IPS-15b (cell line): ENCODE measurements around the gene BACE2.

Experiments used
- H3K27me3 ChIP-seq: one replicate; pipeline ENCODE4 v1.6.1; 2013; ENCODE audit warnings: low read length; ENCODE audit not compliant: control insufficient read depth, insufficient read depth
- H3K36me3 ChIP-seq: one replicate; pipeline ENCODE4 v1.6.1; 2013; ENCODE audit warnings: low read length; ENCODE audit not compliant: control insufficient read depth, insufficient read depth
- H3K4me1 ChIP-seq: one replicate; pipeline ENCODE4 v1.6.1; 2013; ENCODE audit warnings: mild to moderate bottlenecking, low read length; ENCODE audit not compliant: control insufficient read depth, insufficient read depth
- H3K4me3 ChIP-seq: one replicate; pipeline ENCODE4 v1.5.1; 2013; ENCODE audit warnings: low read depth, low read length
- H3K9ac ChIP-seq: one replicate; pipeline ENCODE4 v1.6.1; 2013; ENCODE audit warnings: low read depth, mild to moderate bottlenecking, low read length
- H3K9me3 ChIP-seq: one replicate; pipeline ENCODE4 v1.6.1; 2013; ENCODE audit warnings: mild to moderate bottlenecking, low read length; ENCODE audit not compliant: control insufficient read depth, insufficient read depth

Gene BACE2

GRCh38 chr21:41167348-41168342, at the start of gene BACE2:
Gene BACE2 (plus strand): TSS chr21:41168160. CDS start chr21:41168264, 104 bp downstream.
- Histone ChIP-seq H3K27me3 (peaks cover 39% of the 10 kb centered on the region), H3K4me3 (peak within 1 kb of the TSS; percentile 60), H3K9me3 (no peaks in the 10 kb centered on the region), H3K9ac (no peak within 1 kb of the TSS), H3K36me3 (no peaks in the 10 kb centered on the region), H3K4me1 (peaks cover 3% of the 10 kb centered on the region)

DNA sequence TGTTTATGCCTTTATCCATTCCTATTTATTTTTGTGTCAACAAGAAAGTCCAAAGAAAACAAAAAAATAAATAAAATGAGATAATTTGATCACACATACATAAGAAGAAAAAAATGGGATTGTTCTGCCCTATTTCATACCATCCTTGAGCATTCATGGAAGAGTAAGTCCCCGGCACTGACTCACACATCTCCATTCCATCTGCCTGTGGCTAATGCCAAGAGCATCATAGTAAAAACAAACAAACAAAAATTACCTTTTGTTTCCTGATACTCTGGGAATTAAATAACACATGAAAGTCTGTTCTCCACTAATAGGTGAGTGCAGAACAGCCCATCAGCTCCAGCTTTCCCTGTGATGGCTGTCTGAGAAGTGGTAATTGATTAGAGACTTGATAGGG, 48.1 kb upstream of the BACE2 start:
- no peaks in the 10 kb centered on the region for H3K9me3 ChIP-seq
- no peak overlapping the region for H3K9ac ChIP-seq
- no peaks in the 10 kb centered on the region for H3K4me1 ChIP-seq
- H3K4me3 ChIP-seq: no peak overlapping the region
- no peaks in the 10 kb centered on the region for H3K27me3 ChIP-seq
- H3K36me3 ChIP-seq: no peaks in the 10 kb centered on the region

DNA sequence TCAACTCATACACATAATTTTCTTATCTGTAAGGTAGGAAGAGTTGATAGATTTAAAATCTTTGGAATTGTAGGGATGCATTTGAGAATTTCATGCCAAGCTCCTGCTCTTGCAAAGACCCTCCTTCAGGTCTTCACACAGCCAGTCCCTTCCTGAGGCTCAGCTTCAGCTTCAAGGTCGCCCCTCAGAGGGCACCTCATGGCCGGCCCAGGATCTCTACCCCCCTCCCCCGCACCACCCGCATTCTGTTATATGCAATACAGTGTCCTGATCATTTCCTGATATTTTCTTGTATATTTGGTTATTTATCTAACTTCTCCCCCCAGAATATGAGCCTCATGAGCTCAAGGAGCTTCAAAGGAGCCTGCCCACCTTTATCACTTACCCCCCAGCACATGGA, 47.0 kb upstream of the BACE2 start:
- Histone ChIP-seq H3K36me3 (no peaks in the 10 kb centered on the region), H3K4me3 (no peak overlapping the region), H3K9me3 (no peaks in the 10 kb centered on the region), H3K9ac (no peak overlapping the region), H3K27me3 (no peaks in the 10 kb centered on the region), H3K4me1 (no peaks in the 10 kb centered on the region)

DNA sequence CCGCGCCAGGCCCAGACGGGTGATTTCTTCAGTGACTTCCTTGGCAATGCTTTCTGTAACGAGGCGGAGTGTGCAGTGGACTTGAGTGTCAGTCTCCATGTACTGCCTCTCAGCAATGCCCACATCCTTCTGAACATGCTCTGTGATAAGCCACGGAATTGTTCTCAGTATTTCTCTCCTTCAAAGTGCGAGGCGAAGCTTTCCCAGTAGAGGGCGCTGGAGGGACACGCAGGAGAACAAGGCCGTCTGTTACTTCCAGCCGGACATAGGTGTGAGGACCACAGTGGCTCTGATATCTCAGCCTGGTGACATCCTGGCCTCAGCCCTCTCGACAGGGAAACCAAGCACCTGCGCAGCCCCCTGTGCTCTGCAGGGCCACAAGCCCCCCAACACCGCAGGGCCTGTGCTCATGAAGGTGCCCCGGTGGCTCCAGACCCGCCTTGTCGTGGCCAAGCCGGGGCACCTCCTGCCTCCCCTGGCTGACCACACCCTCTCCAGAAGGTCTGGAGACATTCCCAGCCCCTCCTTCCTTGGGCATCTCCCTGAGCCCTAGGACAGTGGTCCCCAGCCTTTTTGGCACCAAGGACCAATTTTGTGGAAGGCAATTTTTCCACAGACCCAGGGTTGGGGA, 46.1 kb upstream of the BACE2 start:
- no peak overlapping the region for H3K4me3 ChIP-seq
- no peak overlapping the region for H3K9ac ChIP-seq
- H3K27me3 ChIP-seq: no peaks in the 10 kb centered on the region
- H3K4me1 ChIP-seq: no peaks in the 10 kb centered on the region
- no peaks in the 10 kb centered on the region for H3K9me3 ChIP-seq
- no peaks in the 10 kb centered on the region for H3K36me3 ChIP-seq

DNA sequence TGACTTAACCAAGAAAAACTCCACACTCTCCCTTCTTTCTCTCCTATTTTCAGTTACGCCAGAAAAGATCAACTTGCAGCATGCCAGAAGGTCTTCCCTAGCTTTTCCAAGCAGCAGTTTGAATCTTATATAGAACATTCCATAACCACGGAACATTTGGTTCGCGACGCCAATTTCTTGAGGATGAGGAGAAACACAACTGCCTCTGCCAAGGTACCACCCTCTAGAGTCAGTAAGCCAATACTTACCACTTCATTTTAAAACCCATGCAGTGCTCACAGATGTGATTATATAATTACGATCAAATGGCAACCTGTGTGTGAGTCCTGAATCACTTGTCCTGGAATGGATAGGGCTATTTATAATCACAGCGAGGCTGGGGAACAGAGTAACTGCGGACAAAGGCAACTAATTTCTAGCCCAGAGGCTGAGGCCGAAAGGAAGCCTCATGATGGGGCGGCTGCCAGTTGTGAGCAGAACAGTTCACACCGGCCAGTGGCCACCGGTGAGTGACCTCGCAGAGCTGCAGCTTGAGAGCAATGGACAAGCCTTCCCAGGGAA, 43.2 kb upstream of the BACE2 start:
- Histone ChIP-seq H3K4me3 (no peak overlapping the region), H3K9me3 (no peaks in the 10 kb centered on the region), H3K4me1 (no peaks in the 10 kb centered on the region), H3K9ac (no peak overlapping the region), H3K27me3 (no peaks in the 10 kb centered on the region), H3K36me3 (no peaks in the 10 kb centered on the region)

DNA sequence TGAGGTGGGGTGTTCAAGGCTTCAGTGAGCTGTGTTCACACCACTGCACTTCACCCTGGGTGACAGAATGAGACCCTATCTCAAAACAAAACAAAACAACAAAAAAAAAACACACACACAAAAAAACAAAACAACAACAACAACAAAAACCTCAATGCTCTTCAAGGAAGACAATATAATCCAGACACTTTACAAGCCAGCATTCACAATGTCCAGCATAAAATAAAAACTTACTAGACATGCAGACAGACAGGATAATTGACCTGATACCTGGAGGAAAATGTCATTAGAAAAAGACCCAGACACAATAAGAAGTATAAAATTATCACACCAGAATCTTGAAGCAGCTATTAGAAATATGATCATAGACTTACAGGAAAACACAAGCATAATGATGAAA, 39.0 kb upstream of the BACE2 start:
- Histone ChIP-seq H3K9ac (no peak overlapping the region), H3K9me3 (no peaks in the 10 kb centered on the region), H3K36me3 (no peaks in the 10 kb centered on the region), H3K27me3 (no peaks in the 10 kb centered on the region), H3K4me3 (no peak overlapping the region), H3K4me1 (no peaks in the 10 kb centered on the region)

DNA sequence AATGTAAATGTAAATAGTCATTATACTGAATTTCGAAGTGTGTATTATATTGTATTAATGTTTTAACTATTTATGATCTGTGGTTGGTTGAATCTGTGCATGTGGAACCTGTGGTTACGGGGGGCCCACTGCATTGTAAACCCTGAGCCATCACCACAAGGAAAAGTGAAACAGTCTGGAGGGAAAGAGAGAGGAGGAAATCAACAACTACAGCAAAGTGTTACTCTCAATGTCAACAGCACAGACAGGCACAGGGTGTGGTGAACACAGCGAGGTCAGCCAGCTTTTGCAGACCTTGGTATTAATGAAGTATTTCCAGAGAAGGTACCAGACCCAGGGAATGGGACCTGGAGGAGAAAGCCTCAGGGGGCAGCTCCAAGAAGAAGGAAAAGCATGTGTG, 37.1 kb upstream of the BACE2 start:
- no peaks in the 10 kb centered on the region for H3K36me3 ChIP-seq

GRCh38 chr21:41133874-41134522, 34.0 kb upstream of the BACE2 start:
- Histone ChIP-seq H3K36me3 (no peaks in the 10 kb centered on the region), H3K9ac (no peak overlapping the region), H3K4me1 (no peaks in the 10 kb centered on the region), H3K9me3 (no peaks in the 10 kb centered on the region), H3K27me3 (no peaks in the 10 kb centered on the region), H3K4me3 (no peak overlapping the region)

More for the DNA sequence above, 37.1 kb upstream of the BACE2 start:
- Histone ChIP-seq H3K9me3 (no peaks in the 10 kb centered on the region), H3K4me3 (no peak overlapping the region), H3K4me1 (no peaks in the 10 kb centered on the region), H3K27me3 (no peaks in the 10 kb centered on the region), H3K9ac (no peak overlapping the region)

DNA sequence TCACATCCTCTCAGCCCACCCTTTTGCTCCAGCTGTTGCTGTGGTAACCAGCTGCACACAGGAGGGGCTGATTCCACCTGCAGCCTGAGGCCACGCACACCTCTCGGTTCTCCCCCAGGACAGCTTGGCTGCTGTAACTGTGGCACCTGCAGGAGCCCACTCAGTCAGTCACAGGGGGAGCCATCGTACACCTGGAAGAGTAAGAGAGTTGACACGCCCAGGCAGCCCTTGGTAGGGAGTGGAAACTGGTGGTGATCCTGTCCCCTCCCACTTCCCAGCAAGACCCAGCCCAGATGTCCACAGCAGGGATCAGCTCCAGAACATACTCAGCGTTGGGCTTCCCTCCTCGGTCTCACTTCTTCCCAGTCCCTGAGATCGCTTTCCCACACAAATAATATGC, 32.2 kb upstream of the BACE2 start:
- no peak overlapping the region for H3K9ac ChIP-seq
- no peaks in the 10 kb centered on the region for H3K36me3 ChIP-seq
- H3K4me3 ChIP-seq: no peak overlapping the region
- H3K27me3 ChIP-seq: no peaks in the 10 kb centered on the region
- H3K4me1 ChIP-seq: no peaks in the 10 kb centered on the region
- no peaks in the 10 kb centered on the region for H3K9me3 ChIP-seq

GRCh38 chr21:41136286-41136685, 31.7 kb upstream of the BACE2 start:
- Histone ChIP-seq H3K36me3 (no peaks in the 10 kb centered on the region), H3K9ac (no peak overlapping the region), H3K9me3 (no peaks in the 10 kb centered on the region), H3K4me1 (no peaks in the 10 kb centered on the region), H3K4me3 (no peak overlapping the region), H3K27me3 (no peaks in the 10 kb centered on the region)

- Histone ChIP-seq H3K4me1 (no peaks in the 10 kb centered on the region), H3K4me3 (no peak overlapping the region), H3K9ac (no peak overlapping the region), H3K9me3 (no peaks in the 10 kb centered on the region), H3K36me3 (no peaks in the 10 kb centered on the region), H3K27me3 (no peaks in the 10 kb centered on the region)
Observed at GRCh38 chr21:41137401-41137800, 30.6 kb upstream of the BACE2 start.
